HG02981 (cell line): Measurements from ENCODE around the gene SCYGR5.
"Not testable (repeated sequence)": the region's sequence is repeated elsewhere in the genome, so short reads cannot be mapped to it uniquely, and the experiment has no call there.

ENCODE experiments used
- ATAC-seq: cut with Tn5 transposase; IDR thresholded peaks from one replicate; pipeline ENCODE4 v1.9.1; 2021; ENCODE audit warnings: mild to moderate bottlenecking, moderate library complexity; ENCODE audit not compliant: unreplicated experiment

SCYGR5 gene, protein sequence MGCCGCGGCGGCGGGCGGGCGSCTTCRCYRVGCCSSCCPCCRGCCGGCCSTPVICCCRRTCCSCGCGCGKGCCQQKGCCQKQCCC

DNA sequence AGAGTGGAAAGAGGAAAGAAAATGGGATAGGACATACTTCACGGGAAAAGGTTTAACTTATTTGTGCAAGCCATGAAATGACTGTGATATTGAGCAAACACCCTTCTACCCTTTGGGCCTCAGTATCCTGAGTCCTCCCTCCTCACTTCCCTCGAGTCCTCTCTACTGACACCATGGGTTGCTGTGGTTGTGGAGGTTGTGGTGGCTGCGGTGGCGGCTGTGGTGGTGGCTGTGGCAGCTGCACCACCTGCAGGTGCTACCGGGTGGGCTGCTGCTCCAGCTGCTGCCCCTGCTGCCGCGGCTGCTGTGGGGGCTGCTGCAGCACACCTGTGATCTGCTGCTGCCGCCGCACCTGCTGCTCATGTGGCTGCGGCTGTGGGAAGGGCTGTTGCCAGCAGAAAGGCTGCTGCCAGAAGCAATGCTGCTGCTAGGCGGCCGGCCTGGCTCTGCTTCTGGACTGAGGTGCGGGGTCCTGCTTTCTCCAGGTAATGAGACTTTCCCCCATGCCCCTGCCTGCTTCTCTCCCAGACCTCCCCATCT lies at the start of gene SCYGR5:
TSS of gene SCYGR5 (plus strand) at position 174 of the 540 bp plus-strand sequence. CDS start at position 174, 0 bp downstream.
- ATAC-seq, result not testable (repeated sequence)

DNA sequence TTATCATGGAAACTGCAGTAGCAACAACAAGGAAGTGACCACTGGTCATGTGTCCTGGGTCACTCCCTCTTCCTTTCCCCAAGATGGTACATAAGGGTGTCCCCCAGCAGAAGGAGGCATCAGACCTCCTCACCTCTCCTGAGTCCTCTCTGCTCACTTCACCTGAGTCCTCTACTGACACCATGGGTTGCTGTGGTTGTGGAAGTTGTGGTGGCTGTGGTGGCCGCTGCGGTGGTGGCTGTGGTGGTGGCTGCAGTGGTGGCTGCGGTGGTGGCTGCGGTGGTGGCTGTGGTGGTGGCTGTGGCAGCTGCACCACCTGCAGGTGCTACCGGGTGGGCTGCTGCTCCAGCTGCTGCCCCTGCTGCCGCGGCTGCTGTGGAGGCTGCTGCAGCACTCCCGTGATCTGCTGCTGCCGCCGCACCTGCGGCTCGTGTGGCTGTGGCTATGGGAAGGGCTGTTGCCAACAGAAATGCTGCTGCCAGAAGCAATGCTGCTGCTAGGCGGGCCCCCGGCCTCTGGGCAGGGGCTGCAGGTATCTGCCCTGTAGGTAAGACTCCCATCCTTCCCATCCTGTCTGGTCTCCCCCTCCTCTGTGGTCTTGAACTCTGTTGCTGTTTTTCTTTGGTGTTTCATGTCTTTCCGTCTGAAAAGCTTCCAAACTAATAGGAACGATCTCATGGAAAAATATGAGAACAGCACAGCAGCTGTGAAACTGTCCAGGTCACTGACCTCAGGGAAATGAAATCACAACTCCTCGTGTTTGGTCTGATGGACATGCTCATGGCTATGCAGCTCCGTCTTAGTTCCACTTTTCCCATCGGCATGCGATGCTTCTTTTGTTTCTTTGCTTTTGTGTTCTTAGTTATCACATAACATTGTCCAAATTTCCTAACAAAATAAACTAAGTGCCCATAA lies 49.0 kb upstream of the SCYGR5 start, which contains the start of gene SCYGR4:
TSS of gene SCYGR4 (plus strand) at position 183 of the 915 bp plus-strand sequence. CDS start at position 183, 0 bp downstream.
- ATAC-seq, result no peak

DNA sequence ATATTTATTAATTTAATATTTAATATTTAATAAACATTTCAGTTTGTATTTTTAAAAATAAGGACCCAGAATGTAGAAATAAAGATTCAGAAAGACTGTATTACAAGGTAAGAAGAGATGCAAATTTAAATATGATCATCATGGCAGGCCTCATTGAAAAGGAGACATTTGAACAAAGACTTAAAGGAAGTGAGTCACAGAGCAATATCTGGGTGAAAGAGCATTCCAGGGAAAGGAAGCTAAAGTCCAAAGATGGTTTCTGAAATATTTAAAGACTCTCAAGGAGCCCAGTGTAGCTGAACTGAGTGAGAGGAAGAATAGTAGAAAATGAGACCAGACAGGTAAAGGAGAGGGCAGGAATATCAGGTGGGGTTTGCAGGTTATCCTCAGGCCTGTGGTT lies 43.4 kb upstream of the SCYGR5 start:
- no peak for ATAC-seq

DNA sequence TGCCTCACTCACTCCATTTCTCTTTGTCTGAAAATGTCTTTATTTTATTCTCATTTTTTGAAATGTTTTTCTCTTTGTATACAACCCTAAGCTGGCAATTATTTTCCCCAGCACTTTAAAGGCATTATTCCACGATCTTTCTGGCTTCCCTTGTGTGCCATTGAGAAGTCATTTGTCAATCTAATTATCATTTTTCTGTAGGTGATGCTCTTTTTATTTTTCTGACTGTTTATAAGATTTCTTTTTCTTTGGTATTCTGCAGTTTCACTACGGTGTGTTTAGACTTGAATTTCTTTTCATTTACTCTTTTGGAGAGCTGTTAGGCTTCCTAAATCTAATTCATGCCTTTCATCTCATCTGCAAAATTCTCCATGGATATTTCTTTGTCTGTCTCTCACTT lies 41.2 kb upstream of the SCYGR5 start:
- ATAC-seq, result no peak

DNA sequence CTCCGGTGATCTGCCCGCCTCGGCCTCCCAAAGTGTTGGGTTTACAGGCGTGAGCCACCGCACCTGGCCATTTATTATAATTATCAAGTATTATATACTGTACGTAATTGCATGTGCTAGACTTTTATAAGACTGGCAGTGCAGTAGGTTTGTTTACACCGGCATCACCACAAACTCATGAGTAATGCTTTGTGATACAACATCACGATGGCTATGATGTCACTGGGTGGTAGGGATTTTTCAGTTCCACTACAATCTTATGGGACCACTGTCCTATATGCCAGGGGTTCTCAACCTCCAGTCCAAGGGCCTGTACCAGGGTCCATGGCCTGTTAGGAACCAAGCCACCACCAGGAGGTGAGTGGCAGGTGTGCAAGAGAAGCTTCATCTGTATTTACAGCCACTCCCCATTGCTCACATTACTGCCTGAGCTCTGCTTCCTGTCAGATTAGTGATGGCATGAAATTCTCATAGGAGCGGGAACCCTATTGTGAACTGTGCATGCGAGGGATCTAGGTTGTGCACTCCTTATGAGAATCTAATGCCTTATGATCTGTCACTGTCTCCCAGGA lies 39.9 kb upstream of the SCYGR5 start:
- ATAC-seq, result no peak

DNA sequence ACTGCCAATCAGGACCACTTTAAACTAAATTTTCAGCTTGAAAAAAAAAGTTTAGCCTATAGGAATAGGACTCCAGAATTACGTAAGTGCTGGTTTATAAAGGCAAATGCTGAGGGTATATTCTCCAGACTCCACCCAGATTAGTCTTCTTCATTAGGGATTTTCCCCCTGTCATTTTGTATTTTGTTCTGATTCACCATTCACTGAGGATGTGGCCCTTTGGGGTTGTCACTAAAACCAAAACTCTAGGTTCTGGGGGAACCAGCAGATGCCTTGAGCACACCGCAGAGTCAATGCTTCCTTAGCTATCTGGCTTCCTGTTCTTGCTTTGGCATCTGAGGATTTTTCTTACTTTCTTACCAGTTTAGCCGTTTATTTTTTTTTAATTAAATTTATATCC lies 38.8 kb upstream of the SCYGR5 start:
- peak; percentile 94 for ATAC-seq

DNA sequence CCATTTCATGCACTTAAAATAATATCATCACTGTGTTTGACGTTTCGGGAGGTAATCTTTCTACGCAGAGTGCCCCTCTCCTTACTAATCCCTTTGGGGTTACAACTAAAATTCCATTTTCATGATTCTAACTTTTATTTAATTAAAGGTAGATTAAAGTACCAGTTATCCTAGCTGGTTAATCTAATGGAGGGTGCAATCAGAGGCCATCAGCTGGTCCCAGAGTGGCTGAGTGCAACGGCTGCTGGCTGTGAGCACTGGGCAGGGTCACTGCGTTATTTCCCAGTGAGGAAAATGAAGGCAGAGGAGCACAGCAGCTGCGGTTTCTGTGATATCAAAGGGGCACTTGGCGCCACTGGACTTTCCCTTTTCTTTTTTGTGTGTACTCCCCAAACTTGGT lies 37.2 kb upstream of the SCYGR5 start:
- no peak for ATAC-seq

DNA sequence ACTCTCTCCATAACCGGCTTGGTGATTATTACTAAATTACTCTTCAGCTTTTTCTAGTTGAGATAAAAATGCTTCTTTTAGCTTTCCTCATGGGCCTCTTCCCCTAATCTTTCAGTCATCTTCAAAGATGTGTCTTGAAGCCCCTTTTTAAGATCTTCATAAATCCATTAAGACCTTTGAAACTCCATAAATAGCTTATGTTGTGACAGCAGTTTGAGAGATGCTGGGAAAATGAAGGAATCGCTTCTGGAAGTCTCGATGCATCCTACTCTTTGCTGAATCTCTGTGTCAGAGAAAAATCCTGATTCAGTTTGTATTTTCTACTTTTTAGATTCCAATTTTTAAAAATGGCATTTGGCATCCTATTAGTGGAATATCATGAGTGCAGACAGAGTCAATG lies 36.3 kb upstream of the SCYGR5 start:
- ATAC-seq, result no peak

DNA sequence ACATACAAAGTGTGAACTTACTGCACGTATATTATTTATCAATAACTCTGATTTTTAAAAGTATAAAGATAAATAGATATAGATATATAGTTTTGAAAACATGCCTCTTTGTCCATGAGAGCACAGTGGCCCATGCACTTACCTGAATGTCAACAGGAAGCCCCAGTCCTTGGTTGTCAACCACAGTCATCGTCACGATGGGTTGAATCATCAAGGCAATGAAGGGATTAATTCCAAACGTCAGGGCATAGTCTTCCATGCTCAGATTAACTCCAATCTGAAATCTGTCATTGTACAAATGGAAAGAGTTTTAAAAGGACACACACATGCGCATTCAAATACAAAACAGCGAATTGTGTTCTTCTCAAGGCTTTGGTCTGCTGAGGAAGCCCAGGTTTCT lies 33.8 kb upstream of the SCYGR5 start:
- no peak for ATAC-seq

DNA sequence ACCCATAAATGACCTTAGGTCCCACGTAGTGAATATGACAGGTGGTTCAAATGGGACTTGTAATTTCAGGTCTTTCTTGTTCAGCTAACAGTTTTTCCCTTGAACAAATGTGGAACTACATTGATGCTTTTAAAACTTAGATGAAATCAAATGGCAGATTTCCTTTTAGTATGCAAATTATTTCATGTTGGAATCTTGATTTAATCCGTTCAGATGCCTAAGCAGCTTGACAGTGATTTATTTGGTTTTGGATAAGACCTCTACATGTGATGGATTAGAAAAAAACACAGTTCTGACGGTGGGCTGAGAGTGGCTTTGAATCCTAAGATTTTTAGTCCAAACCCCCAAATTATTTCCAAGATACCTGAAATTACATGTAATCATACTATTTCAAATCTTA lies 32.4 kb upstream of the SCYGR5 start:
- ATAC-seq, result no peak

DNA sequence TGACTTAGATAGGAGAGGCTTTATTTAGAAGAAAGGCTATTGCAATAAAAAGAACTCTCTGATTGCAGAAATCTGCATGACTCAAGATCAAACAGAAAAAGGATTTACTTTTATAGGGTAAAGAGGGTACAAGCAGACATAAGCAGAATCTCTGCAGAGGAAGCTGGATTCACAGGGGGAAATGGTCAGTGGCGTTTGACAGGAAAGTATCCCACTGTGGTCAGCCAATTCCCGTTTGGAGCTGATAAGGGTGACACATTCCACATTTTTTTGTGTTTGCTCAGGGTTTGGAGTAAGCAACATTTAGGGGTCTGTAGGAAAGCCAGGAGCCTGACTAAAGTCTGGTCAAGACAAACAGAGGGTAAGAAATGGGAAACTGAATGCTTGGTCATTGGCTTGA lies 23.9 kb upstream of the SCYGR5 start:
- ATAC-seq, result no peak

DNA sequence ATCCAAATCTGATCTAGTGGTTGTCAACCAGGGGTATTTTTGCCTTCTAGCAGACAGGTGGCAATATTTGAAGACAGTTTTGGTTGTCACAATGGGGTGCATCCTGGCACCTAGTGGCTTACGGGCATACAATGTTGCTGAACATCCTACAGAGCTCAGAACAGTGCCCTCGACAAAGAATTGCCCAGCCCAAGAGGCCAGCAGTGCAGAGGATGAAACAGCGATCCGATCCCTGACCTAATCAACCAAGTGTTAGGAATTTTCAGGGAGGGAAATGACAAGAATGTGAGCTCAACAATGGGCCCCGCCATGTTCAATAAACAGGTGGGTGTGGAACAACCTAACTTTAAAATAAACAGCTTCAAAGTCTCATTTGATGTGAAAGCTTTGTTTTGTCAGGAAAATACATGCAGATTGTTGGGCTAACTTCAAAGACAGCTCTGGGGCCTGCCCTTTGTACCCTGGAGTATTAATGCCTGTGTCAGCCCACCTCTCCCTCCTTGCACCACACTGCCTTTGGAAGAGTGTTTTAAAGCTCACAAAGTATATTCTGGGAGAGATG lies 22.5 kb upstream of the SCYGR5 start:
- no peak for ATAC-seq

DNA sequence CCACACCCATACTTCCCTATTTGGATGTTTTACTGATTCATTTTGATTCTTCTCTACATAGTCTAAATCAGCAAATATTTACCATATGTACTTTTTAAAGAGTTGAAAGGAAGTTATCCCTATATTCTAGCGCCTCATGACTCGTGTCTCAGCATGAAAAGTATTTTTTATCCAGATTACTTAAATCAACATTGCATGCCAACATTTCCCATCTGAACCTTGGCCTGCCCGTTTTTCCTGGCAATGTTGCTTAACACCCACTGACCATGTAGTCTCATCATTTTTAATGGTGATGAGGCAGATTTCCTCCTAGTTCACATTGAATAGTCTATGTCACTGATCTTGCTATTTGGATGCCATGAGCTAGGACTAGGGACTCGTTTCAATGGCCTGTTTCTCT lies 13.2 kb upstream of the SCYGR5 start:
- no peak for ATAC-seq

DNA sequence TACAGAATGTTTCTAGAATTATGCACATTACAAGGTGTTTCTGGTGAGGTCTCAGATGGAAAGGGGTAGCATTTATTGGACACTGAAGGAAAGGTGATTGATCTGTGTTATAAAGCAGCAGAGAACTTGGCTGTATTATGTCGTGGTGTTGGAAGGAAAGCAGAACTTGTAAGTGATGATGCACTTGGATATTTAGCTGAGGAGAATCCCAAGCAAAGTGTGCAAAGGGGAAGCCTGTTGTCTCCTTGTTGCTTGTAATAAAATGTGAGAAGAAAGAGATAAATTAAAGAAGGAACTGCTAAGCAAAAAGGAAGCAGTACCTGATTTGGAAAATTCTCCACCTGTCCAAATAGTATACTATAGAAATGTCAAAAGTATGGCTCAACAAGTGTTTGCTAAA lies 12.2 kb upstream of the SCYGR5 start:
- no peak for ATAC-seq

DNA sequence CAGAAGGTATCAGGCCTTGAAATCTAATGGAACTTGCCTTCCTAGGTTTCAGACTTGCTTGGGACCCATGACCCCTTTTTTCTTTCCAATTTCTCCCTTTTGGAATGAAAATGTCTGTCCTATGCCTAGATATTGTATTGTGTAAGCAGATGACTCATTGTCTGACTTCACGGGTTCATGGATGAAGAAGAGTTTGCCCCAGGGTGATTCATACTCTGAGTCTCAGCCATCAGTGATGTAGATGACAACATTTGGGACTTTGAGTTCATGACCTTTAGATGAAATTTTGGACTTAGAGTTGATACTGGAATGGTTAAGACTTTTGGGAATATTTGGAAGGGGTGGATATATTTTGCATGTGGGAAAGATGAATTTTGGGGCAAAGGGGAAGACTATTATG lies 11.2 kb upstream of the SCYGR5 start:
- no peak for ATAC-seq

DNA sequence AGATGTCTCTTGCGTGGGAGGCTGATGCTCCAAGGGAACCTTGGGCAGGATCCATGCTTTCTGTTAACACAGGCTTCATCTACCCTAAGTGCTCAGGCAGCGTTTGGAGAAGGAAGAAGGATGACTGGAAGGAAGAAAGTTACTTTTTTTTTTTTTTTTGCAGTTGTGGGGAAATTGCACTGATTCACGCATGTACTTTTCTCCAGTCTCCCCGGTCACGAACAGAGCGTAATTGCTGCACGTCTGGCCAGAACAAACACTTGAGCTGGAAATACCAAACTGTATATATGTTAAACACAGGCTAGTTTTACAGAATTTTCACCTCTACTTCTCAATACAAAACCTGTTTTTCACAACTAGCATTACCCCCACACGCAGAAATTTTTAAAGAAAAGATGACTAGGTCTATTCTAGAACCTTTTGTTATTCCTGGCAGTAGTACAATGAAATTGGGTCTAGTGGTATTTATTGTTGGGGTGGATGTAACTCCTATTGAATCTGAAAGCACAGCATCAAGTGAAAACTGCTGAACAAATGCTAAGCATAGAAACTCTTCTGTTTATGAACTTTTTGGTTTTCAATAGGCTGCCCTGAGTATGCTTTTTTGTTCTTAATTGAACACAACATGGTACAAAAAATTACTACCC lies 9.3 kb upstream of the SCYGR5 start:
- ATAC-seq, result no peak

DNA sequence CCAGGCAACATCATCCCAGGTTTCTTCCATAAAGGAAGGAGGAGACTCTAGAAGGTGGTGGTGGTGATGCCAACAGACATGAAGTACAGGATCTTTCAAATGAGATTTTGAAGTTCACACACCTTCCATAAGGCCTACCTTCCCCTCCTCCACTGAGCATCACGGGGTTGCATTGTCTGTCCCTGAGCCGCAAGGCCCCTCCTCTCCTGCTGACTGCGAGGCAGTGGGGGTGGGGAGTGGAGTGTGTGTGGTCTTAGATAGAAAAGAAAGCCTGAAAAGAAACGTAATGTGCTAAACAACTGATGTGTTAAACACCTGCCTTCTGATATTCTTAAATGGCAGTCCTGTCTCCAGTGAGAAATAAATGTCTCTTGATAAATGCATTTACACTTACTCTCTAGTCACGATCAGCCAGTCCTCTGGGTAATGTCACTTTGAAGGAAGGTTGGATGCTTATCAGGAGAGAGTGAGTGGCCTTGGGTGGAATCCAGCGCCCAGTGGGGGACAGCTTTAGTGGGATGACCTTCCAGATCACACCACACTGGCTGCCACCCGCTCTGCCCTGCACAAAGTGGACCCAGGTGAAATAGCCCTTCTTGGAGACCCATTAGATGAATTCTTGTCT lies 5.5 kb upstream of the SCYGR5 start:
- ATAC-seq, result no peak

DNA sequence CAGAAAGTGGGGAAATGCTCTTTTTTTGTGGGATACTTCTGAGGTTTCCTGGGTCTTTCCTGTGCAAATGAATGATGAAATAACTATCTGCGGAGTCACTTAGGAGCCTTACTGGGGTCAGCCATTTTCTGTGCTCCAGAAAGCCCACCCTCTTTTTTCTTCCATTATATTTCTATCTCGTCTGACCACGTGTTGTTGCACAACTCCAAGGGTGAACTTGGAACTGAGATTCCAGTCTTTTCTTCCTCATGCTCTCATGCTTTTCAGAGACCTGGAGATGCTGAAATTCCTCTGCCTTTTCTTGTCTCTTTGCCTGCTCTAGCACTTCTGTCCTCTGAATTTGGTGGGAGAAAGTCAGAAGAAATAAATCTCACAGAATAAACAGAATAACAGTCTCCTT lies 4.8 kb upstream of the SCYGR5 start:
- ATAC-seq, result no peak

DNA sequence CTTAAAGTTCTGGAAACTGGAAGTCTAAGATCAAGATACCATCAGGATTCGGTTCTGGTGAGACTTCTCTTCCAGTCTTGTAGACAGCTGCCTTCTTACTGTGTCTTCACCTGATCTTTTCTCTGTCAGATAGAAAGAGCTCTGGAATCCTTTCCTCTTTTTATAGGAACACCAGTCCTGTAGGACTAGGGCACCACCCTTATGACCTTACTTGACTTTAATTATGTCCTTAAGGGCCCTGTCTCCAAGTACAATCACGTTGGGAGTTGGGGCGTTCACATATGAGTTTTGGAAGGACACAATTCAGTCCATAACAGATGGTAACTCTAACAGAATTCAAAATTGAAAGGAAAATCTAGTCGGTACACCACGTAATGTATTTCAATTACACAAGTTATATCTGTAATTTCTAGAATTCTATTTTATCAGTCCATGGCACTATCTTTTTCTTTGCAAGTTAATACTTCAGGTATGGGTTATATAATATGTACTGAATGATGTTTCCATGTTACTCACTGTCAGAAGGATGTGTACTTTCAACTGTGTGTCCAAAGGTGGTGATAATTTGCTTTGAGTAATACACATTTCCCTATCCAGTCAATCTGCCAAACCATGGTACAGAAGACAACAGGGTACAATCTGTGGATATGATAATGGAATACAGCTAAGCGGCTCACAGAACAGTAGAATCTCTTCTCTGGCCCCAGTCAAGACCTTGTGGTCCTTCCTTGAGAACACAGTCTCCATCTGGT lies 1.2 kb upstream of the SCYGR5 start:
- ATAC-seq, result no peak
